ENCODE data around the gene DCAF5.

The DCAF5 gene

GRCh38 chr14:69149461-69150244 lies 3.3 kb downstream of the DCAF5 start:
- H3K4me3 ChIP-seq: no peak overlapping the region
- H3K27ac ChIP-seq: no peak overlapping the region
- no peak for DNase-seq (ENCODE audit: low spot score)
- no peak for TF ChIP-seq CTCF (IDR thresholded peaks at IDR 0.05)

GRCh38 chr14:69142101-69142500 lies 10.8 kb downstream of the DCAF5 start:
- no peak for DNase-seq (ENCODE audit: low spot score)
- no peak for TF ChIP-seq CTCF (IDR thresholded peaks at IDR 0.05)
- Histone ChIP-seq H3K27ac (no peak overlapping the region), H3K4me3 (no peak overlapping the region)

GRCh38 chr14:69141550-69141949 lies 11.4 kb downstream of the DCAF5 start:
- no peak overlapping the region for H3K4me3 ChIP-seq
- no peak overlapping the region for H3K27ac ChIP-seq
- TF ChIP-seq CTCF (IDR thresholded peaks at IDR 0.05): no peak
- DNase-seq (ENCODE audit: low spot score): no peak

- DNase-seq (ENCODE audit: low spot score): no peak
- no peak for TF ChIP-seq CTCF (IDR thresholded peaks at IDR 0.05)
- Histone ChIP-seq H3K27ac (no peak overlapping the region), H3K4me3 (no peak overlapping the region)
Measured at GRCh38 chr14:69139743-69140142, 13.2 kb downstream of the DCAF5 start.

GRCh38 chr14:69137843-69138535 lies 14.9 kb downstream of the DCAF5 start:
- Histone ChIP-seq H3K27ac (peak overlapping the region; percentile 14 to 52), H3K4me3 (no peak overlapping the region)
- DNase-seq (ENCODE audit: low spot score): no peak
- TF ChIP-seq CTCF (IDR thresholded peaks at IDR 0.05): no peak

DNA sequence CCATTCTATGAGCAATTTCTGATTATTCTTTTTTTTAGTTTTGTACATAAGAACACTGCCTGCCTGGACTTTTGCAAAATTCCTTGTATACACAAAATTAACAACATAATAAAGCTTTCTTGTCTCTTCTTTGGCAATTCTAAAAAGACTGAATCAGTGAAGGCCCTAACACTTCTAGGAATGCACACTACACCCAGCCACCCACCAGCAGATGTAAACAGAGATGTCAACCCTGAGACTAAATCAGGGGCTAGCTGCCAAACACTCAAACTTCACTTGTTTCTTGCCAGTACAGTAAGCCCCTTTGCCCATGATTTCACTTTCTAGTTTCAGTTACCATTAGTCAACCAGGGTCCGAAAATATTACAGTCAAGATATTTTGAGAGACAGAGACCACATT lies 15.5 kb downstream of the DCAF5 start:
- TF ChIP-seq CTCF (IDR thresholded peaks at IDR 0.05): no peak
- H3K4me3 ChIP-seq: no peak overlapping the region
- DNase-seq (ENCODE audit: low spot score): no peak
- H3K27ac ChIP-seq: no peak overlapping the region

DNA sequence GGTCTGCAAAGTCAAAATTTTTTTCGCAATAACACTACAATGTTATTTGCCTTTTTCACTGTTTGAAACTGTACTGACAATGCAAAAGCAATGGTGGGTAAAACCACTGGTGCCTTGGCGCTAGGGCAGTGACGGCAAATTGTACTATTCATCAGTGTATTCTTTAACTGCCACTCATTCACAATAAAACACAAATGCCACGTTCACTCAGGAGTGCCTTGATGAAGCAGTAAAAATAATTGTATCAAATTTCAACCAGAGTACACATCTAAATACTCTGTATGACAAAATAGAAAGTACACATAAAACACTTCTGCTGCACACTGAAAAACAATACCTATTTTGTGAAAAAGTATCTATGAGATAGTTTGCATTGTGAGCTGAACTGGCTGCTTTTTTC lies 17.8 kb downstream of the DCAF5 start:
- Histone ChIP-seq H3K4me3 (no peak overlapping the region), H3K27ac (no peak overlapping the region)
- no peak for TF ChIP-seq CTCF (IDR thresholded peaks at IDR 0.05)
- DNase-seq (ENCODE audit: low spot score): no peak

Measured in coronary artery (tissue), 2 donors.